ENCODE results near the gene CDC20.

The CDC20 gene

GRCh38 chr1:43358746-43359693 is at the start of gene CDC20:
Gene CDC20 (plus strand): TSS chr1:43358981. CDS start chr1:43359216, 235 bp downstream.
- FAIRE-seq = no peak
- peak; percentile 76 for DNase-seq (ENCODE audit: insufficient read length, low spot score)
- TF ChIP-seq POLR2A (IDR thresholded peaks at IDR 0.05; ENCODE audit: low read depth, low read length) = peak; percentile 87

DNA sequence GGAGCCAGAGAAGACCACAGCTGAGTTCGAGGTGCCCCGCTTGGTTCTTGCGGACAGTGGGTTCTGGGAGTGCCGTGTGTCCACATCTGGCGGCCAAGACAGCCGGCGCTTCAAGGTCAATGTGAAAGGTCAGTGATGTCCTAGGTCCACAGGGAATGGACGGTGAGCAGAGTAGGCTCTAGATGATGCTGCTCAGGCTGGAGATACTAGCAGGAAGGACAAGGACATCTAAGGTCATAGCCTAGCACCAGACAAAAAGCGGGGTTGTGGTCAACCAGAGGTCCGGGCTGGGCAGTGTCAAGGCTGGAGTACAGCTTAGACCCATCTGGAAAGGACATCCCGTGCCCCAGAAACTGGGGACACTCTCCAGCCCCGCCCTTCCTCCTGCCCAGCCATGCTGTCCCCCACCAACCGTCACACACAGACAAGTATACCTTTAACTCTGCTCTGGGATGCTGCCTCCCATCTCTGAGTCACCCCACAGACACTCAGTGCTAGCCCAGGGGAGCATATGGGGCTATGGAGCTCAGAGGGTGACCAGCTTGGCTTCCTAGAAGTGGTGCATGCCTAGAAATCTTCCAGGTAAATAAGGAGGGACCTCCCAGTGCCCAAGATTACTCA is 49.3 kb upstream of the CDC20 start:
- FAIRE-seq = peak; percentile 15
- TF ChIP-seq POLR2A (IDR thresholded peaks at IDR 0.05; ENCODE audit: low read depth, low read length) = no peak
- DNase-seq (ENCODE audit: insufficient read length, low spot score) = peak; percentile 80

DNA sequence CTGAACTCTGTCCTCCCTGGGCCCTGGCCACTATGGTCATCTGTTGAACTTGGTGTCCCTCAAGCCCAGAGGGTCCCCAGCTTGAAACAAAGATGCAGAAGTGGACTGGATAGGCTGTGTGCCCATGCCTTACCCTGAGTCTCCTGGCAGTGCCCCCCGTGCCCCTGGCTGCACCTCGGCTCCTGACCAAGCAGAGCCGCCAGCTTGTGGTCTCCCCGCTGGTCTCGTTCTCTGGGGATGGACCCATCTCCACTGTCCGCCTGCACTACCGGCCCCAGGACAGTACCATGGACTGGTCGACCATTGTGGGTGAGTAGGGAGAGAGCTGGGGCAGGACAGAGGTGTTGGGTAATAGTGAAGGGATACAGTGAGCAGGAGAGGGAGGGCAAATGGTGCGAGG is 47.3 kb upstream of the CDC20 start:
- DNase-seq (ENCODE audit: insufficient read length, low spot score) (no peak), FAIRE-seq (no peak)
- no peak for TF ChIP-seq POLR2A (IDR thresholded peaks at IDR 0.05; ENCODE audit: low read depth, low read length)

GRCh38 chr1:43312212-43312623 is 46.6 kb upstream of the CDC20 start:
- no peak for TF ChIP-seq POLR2A (IDR thresholded peaks at IDR 0.05; ENCODE audit: low read depth, low read length)
- DNase-seq (ENCODE audit: insufficient read length, low spot score) (no peak), FAIRE-seq (no peak)

DNA sequence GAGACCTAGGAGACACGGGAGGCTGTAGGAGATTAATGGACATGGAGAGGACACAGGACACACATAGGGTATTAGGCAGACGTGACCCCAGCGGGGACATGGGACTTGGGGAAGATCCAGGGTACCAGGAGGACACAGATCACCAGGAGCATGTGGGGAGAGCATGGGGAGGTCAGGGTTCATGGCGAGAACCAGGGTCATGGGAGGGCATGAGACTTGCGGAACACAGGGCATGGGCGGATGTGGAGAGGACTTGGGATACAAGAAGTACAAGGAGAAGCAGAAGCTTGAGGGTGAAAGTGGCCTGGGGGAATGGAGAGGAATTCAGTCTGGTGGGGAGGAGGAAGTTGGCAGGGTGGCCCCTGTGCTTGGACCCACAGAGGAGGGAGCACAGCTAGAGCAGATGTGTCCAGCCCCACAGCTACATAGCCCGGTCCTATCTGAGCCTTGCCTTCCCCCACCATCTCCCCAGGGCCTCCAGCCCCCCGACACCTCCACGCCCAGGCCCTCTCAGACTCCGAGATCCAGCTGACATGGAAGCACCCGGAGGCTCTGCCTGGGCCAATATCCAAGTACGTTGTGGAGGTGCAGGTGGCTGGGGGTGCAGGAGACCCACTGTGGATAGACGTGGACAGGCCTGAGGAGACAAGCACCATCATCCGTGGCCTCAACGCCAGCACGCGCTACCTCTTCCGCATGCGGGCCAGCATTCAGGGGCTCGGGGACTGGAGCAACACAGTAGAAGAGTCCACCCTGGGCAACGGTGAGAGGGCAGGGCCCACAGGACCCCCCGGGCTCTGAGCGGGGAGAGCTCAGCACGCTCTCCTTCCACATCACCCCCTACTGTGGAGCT is 45.9 kb upstream of the CDC20 start:
- FAIRE-seq = no peak
- no peak for TF ChIP-seq POLR2A (IDR thresholded peaks at IDR 0.05; ENCODE audit: low read depth, low read length)
- DNase-seq (ENCODE audit: insufficient read length, low spot score) = no peak

DNA sequence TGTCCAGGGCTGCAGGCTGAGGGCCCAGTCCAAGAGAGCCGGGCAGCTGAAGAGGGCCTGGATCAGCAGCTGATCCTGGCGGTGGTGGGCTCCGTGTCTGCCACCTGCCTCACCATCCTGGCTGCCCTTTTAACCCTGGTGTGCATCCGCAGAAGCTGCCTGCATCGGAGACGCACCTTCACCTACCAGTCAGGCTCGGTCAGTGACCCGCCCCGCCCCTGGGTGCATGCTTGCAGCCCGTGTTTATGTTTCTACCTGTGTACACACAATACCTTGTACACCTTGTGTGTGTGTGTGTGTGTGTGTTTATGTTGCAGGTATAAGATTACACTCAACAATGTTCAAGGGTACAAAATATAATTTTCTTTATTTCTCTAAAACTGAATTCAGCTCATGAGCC is 45.0 kb upstream of the CDC20 start:
- DNase-seq (ENCODE audit: insufficient read length, low spot score) (no peak), FAIRE-seq (no peak)
- TF ChIP-seq POLR2A (IDR thresholded peaks at IDR 0.05; ENCODE audit: low read depth, low read length) = no peak

GRCh38 chr1:43314233-43314632 is 44.5 kb upstream of the CDC20 start:
- TF ChIP-seq POLR2A (IDR thresholded peaks at IDR 0.05; ENCODE audit: low read depth, low read length) = no peak
- no peak for FAIRE-seq
- DNase-seq (ENCODE audit: insufficient read length, low spot score) = no peak

DNA sequence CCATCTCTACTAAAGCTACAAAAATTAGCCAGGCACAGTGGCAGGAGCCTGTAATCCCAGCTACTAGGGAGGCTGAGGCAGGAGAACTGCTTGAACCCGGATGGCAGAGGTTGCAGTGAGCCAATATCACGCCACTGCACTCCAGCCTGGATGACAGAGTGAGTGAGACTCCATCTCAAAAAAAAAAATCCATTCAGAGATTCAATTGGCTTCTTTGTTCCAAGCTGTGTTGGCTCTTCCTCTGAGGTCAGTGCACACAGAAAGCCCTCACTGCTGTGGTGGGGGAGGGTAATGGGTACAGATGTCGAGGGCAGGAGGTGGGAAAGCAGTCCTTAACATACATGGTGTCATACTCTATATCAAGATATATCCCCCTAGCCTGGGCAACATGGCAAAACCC is 43.3 kb upstream of the CDC20 start:
- no peak for TF ChIP-seq POLR2A (IDR thresholded peaks at IDR 0.05; ENCODE audit: low read depth, low read length)
- FAIRE-seq = no peak
- DNase-seq (ENCODE audit: insufficient read length, low spot score) = no peak

DNA sequence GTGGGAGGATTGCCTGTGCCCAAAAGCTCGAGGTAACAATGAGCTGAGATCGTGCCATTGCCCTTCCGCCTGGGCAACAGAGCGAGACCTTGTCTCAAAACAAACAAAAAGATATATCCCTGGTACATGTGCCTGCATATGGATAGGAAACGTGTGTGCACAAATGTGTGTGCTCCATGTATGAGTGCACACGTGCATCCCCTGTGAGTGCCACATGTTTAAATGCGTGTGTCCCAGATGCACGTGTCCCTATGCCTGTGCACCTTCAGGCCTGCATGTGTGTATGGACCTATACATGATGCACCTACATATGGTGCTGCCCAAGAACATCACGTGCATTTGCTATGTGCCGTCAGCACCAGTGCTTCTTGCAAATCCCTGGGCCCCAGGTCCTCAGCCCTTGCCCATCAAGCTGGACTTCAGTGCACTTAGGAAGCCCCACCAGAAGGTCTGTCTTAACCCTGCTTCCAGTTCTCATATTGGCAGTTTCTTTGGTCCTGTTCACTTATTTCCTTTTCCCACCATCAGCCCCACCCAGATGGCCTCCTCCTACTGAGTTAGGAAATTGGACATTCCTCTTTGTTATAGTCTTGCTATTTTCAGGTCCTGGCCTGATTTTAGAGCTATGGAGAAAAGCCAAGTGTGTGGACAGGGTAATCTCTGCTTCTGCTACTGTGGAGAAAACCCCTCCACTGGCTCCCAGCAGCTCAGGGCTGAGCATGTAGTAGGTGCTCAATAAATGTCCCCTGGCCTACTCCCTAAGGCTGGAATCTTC is 42.6 kb upstream of the CDC20 start:
- no peak for TF ChIP-seq POLR2A (IDR thresholded peaks at IDR 0.05; ENCODE audit: low read depth, low read length)
- FAIRE-seq (no peak), DNase-seq (ENCODE audit: insufficient read length, low spot score) (no peak)

DNA sequence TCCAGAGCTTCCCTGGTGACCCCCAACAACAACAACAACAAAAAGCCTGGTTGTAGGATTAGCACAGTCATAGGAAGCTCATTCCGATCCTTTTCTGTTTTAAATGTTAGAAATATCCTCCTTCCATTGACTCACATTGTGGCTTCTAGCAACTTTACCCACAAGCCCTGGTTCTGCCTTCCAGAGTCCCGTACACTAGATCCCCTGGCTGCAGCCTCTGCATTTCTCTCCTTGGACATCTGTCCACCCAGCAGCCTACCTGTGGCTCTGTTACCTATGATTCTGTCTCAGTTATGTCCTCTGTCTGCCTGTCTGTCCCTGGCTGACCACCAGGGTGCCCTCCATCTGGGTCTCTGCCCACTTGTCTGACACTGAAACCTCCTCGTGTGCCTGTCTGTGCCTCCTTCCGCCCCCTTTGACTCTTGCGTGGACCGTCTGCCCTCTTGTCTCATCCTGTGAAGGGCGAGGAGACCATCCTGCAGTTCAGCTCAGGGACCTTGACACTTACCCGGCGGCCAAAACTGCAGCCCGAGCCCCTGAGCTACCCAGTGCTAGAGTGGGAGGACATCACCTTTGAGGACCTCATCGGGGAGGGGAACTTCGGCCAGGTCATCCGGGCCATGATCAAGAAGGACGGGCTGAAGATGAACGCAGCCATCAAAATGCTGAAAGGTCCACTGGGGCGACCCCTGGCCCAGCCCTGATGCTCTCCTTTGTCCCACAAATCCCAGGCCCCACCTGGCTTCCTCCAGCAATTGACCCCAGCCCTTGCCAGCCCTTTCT is 41.9 kb upstream of the CDC20 start:
- FAIRE-seq (no peak), DNase-seq (ENCODE audit: insufficient read length, low spot score) (no peak)
- TF ChIP-seq POLR2A (IDR thresholded peaks at IDR 0.05; ENCODE audit: low read depth, low read length) = no peak

- DNase-seq (ENCODE audit: insufficient read length, low spot score) (no peak), FAIRE-seq (no peak)
- no peak for TF ChIP-seq POLR2A (IDR thresholded peaks at IDR 0.05; ENCODE audit: low read depth, low read length)
Observed at GRCh38 chr1:43317817-43318471, 40.8 kb upstream of the CDC20 start.

GRCh38 chr1:43318831-43319230 is 40.0 kb upstream of the CDC20 start:
- FAIRE-seq (no peak), DNase-seq (ENCODE audit: insufficient read length, low spot score) (no peak)
- TF ChIP-seq POLR2A (IDR thresholded peaks at IDR 0.05; ENCODE audit: low read depth, low read length) = no peak

Measured in H54 (cell line).